Mesothelial cell of epicardium (in vitro differentiated cells): ENCODE measurements around the gene RRP8. TPM values are rescaled to one million over a fixed set of nuclear protein-coding genes. Genes with fewer than 3 reads are reported as not detected.

Source experiments
- DNase-seq, 2 experiments: peaks; one replicate each; pipeline ENCODE4 v3.0.0; 2021; ENCODE audit warnings: low spot score in 2 of 2; ENCODE audit not compliant: unreplicated experiment in 2 of 2
- H3K27ac Mint-ChIP-seq: 2 replicates; pipeline ENCODE4 v1.8.0; 2021; ENCODE audit warnings: mixed read lengths
- H3K27me3 Mint-ChIP-seq: 2 replicates; pipeline ENCODE4 v1.8.0; 2021; ENCODE audit warnings: low read depth, mixed read lengths
- H3K36me3 Mint-ChIP-seq: 2 replicates; pipeline ENCODE4 v1.8.0; 2021; ENCODE audit warnings: mixed read lengths
- H3K4me1 Mint-ChIP-seq: 2 replicates; pipeline ENCODE4 v1.8.0; 2021; ENCODE audit warnings: mixed read lengths
- H3K4me3 Mint-ChIP-seq: 2 replicates; pipeline ENCODE4 v1.8.0; 2021; ENCODE audit warnings: mild to moderate bottlenecking, moderate library complexity, mixed read lengths
- H3K9me3 Mint-ChIP-seq: 2 replicates; pipeline ENCODE4 v1.8.0; 2021; ENCODE audit warnings: mixed read lengths
- CTCF ChIP-seq: fragments of 200-600 bp; sonication (generic); IDR thresholded peaks from one replicate; pipeline ENCODE4 v1.5.0; 2021; ENCODE audit warnings: antibody characterized with exemption; ENCODE audit not compliant: unreplicated experiment
- total RNA-seq: library from RNA; stranded (reverse); gene quantifications from 3 replicates; pipeline ENCODE4 v1.2.1, GENCODE V29; 2021

Gene RRP8
- total RNA-seq, 1 donor from 2014 or later = 18.6 TPM

GRCh38 chr11:6565988-6566703, 37.3 kb downstream of the RRP8 start:
- H3K4me3 Mint-ChIP-seq = no peak overlapping the region
- no peak for DNase-seq
- no peak for TF ChIP-seq CTCF
- no peaks in the 10 kb centered on the region for H3K27me3 Mint-ChIP-seq
- no peaks in the 10 kb centered on the region for H3K9me3 Mint-ChIP-seq
- H3K27ac Mint-ChIP-seq = no peak overlapping the region
- no peaks in the 10 kb centered on the region for H3K4me1 Mint-ChIP-seq
- H3K36me3 Mint-ChIP-seq = peaks cover 4% of the 10 kb centered on the region

GRCh38 chr11:6565325-6565724, 38.1 kb downstream of the RRP8 start:
- Mint-ChIP-seq H3K27me3 (no peaks in the 10 kb centered on the region), H3K9me3 (no peaks in the 10 kb centered on the region), H3K27ac (no peak overlapping the region), H3K4me3 (no peak overlapping the region), H3K4me1 (no peaks in the 10 kb centered on the region), H3K36me3 (peaks cover 4% of the 10 kb centered on the region)
- no peak for TF ChIP-seq CTCF
- no peak for DNase-seq

DNA sequence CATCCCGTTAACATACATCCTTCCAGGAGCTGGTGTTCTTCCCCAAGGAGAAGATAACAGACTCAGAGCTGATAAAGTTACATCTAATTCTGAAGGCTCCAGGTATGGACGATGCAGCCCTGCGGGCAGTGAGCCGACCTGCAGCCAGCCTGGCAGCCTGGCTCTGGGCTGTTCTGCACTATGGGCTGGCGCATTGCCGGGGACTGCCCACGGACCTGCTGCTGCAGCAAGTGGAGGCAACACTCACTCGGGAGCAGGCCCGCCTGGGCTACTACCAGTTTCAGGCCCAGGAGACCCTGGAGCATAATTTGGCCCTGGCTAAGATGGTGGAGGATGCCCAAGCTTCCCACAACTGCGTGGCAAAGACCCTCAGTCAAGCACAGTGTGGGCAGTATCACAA, 39.7 kb downstream of the RRP8 start:
- no peaks in the 10 kb centered on the region for H3K36me3 Mint-ChIP-seq

DNA sequence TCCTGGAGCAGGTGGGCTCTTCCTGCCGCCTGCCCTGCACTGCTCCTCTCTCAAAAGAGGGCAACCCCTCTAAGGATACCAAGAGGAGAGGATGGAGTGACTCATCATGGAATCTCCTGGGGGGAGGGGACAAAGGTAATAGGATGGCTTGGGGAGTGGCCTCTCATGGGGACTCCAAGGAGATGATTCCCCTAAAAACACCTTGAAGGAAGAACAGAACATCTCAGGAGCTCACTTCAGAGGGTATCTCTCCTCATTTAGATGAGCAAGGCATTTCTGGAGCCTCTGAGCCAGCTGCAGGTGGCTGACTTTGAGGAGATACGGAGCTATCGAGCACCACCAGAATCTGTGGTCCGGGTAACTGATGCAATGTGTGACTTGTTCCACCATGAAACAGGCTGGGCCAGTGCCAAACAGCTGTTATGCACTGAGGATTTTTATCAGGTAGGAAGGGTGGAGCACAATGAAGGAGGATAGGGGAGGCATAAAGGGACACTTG, 40.2 kb downstream of the RRP8 start:
- no peaks in the 10 kb centered on the region for H3K36me3 Mint-ChIP-seq
- DNase-seq = no peak
- no peak for TF ChIP-seq CTCF
- no peaks in the 10 kb centered on the region for H3K4me1 Mint-ChIP-seq
- no peaks in the 10 kb centered on the region for H3K27me3 Mint-ChIP-seq
- no peak overlapping the region for H3K27ac Mint-ChIP-seq
- H3K4me3 Mint-ChIP-seq = no peak overlapping the region
- no peaks in the 10 kb centered on the region for H3K9me3 Mint-ChIP-seq

More for the DNA sequence above, 39.7 kb downstream of the RRP8 start:
- no peak for DNase-seq
- no peaks in the 10 kb centered on the region for H3K27me3 Mint-ChIP-seq
- H3K4me1 Mint-ChIP-seq = no peaks in the 10 kb centered on the region
- H3K9me3 Mint-ChIP-seq = no peaks in the 10 kb centered on the region
- H3K27ac Mint-ChIP-seq = no peak overlapping the region
- no peak for TF ChIP-seq CTCF
- H3K4me3 Mint-ChIP-seq = no peak overlapping the region

DNA sequence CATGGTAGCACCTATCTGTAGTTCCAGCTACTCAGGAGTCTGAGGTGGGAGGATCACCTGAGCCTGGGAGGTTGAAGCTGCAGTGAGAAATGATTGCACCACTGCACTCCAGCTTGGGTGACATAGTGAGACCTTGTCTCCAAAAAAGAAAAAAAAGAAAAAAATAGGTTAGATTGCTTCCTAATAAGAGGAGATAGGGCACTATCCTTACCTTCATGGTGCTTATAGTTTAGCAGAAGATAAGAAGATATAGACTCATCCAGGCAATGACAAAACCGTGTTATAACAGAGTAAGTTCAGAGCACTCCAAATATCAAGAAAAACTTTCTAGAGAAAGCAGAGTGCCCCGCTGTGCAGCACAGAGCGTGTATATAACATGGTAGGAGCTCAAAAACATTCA, 42.1 kb downstream of the RRP8 start:
- Mint-ChIP-seq H3K27ac (no peak overlapping the region), H3K4me1 (no peaks in the 10 kb centered on the region)
- DNase-seq = no peak

More for the DNA sequence above, 42.1 kb downstream of the RRP8 start:
- no peak for TF ChIP-seq CTCF
- H3K9me3 Mint-ChIP-seq = no peaks in the 10 kb centered on the region
- H3K27me3 Mint-ChIP-seq = no peaks in the 10 kb centered on the region
- H3K36me3 Mint-ChIP-seq = peaks cover 1% of the 10 kb centered on the region
- no peak overlapping the region for H3K4me3 Mint-ChIP-seq
